HepG2 (cell line): ENCODE measurements around the gene ZFAND2B. TPM values are rescaled to one million over a fixed set of nuclear protein-coding genes. Genes with fewer than 3 reads are reported as not detected.
A peak's percentile ranks its signal among the peaks of the same experiment; 100 is the strongest.

Experiments
- CENPX ChIP-seq: sonication (generic); formaldehyde crosslinking; IDR thresholded peaks from 2 replicates; pipeline ENCODE4 v1.9.0; 2021; ENCODE audit warnings: mild to moderate bottlenecking, missing genetic modification reagents, moderate library complexity
- DZIP1 ChIP-seq: sonication (generic); formaldehyde crosslinking; IDR thresholded peaks from 2 replicates; pipeline ENCODE4 v1.5.0; 2020; ENCODE audit warnings: mild to moderate bottlenecking, missing genetic modification reagents
- FOXC1 ChIP-seq: sonication (generic); formaldehyde crosslinking; IDR thresholded peaks from 2 replicates; pipeline ENCODE4 v1.8.0; 2022; ENCODE audit warnings: mild to moderate bottlenecking, missing genetic modification reagents, borderline replicate concordance
- FOXM1 ChIP-seq: sonication (generic); formaldehyde crosslinking; IDR thresholded peaks from 2 replicates; pipeline ENCODE4 v1.5.0; 2020; ENCODE audit warnings: missing genetic modification reagents
- GABPB1 ChIP-seq: IDR thresholded peaks from 2 replicates; pipeline ENCODE4 v1.6.1; 2016; ENCODE audit warnings: mild to moderate bottlenecking, missing genetic modification reagents, moderate library complexity, missing compliant biosample characterization
- GLI4 ChIP-seq: sonication (generic); formaldehyde crosslinking; IDR thresholded peaks from 2 replicates; pipeline ENCODE4 v1.5.1; 2020; ENCODE audit warnings: missing genetic modification reagents, mild to moderate bottlenecking, moderate library complexity, borderline replicate concordance
- GTF3A ChIP-seq: sonication (generic); formaldehyde crosslinking; conservative IDR thresholded peaks from 2 replicates; pipeline ENCODE4 v1.4.0; 2020; ENCODE audit warnings: mild to moderate bottlenecking, missing genetic modification reagents
- HHEX ChIP-seq: IDR thresholded peaks from 2 replicates; pipeline ENCODE4 v1.6.1; 2016; ENCODE audit warnings: control low read depth
- KAT2B ChIP-seq: fragments of 150-350 bp; IDR thresholded peaks from 2 replicates; pipeline ENCODE4 v1.6.1; 2014; ENCODE audit warnings: low read depth, low read length, borderline replicate concordance
- NFE2 ChIP-seq: sonication (generic); formaldehyde crosslinking; IDR thresholded peaks from 2 replicates; pipeline ENCODE4 v1.4.0; 2020; ENCODE audit warnings: missing genetic modification reagents
- NFE2L2 ChIP-seq: fragments of 150-350 bp; IDR thresholded peaks from 2 replicates; pipeline ENCODE4 v1.6.1; 2014; ENCODE audit warnings: low read length
- REXO4 ChIP-seq: sonication (generic); formaldehyde crosslinking; IDR thresholded peaks from 2 replicates; pipeline ENCODE4 v1.8.0; 2022; ENCODE audit warnings: missing genetic modification reagents, mild to moderate bottlenecking, borderline replicate concordance
- SALL2 ChIP-seq: sonication (generic); formaldehyde crosslinking; IDR thresholded peaks from 2 replicates; pipeline ENCODE4 v1.8.1; 2023; ENCODE audit warnings: mild to moderate bottlenecking, missing genetic modification reagents, inconsistent platforms
- SSRP1 ChIP-seq: IDR thresholded peaks from 2 replicates; pipeline ENCODE4 v1.6.1; 2016; ENCODE audit warnings: control low read depth
- ZHX2 ChIP-seq, 2 experiments: sonication (generic) in 1 of 2; formaldehyde crosslinking in 1 of 2; IDR thresholded peaks; 2 replicates each; pipeline versions ENCODE4 v1.6.1 to v1.9.0; 2014 to 2022; ENCODE audit warnings: antibody characterized with exemption in 1 of 2, borderline replicate concordance in 1 of 2, inconsistent platforms in 1 of 2, low read depth in 1 of 2, missing genetic modification reagents in 1 of 2
- ZNF333 ChIP-seq: sonication (generic); formaldehyde crosslinking; IDR thresholded peaks from 2 replicates; pipeline ENCODE4 v1.4.0; 2020; ENCODE audit warnings: mild to moderate bottlenecking, missing genetic modification reagents, borderline replicate concordance
- ZNF335 ChIP-seq: sonication (generic); formaldehyde crosslinking; IDR thresholded peaks from 2 replicates; pipeline ENCODE4 v1.4.0; 2020; ENCODE audit warnings: missing genetic modification reagents
- ZNF496 ChIP-seq: sonication (generic); formaldehyde crosslinking; IDR thresholded peaks from 2 replicates; pipeline ENCODE4 v1.8.1; 2023; ENCODE audit warnings: mild to moderate bottlenecking, moderate library complexity, missing genetic modification reagents; ENCODE audit not compliant: insufficient replicate concordance
- ZNF660 ChIP-seq: sonication (generic); formaldehyde crosslinking; IDR thresholded peaks from 2 replicates; pipeline ENCODE4 v1.5.1; 2020; ENCODE audit warnings: mild to moderate bottlenecking, low read depth, missing genetic modification reagents, borderline replicate concordance
- ZNF670 ChIP-seq: sonication (generic); formaldehyde crosslinking; IDR thresholded peaks from 2 replicates; pipeline ENCODE4 v1.8.0; 2022; ENCODE audit warnings: mild to moderate bottlenecking, missing genetic modification reagents, borderline replicate concordance
- ZNF747 ChIP-seq: sonication (generic); formaldehyde crosslinking; IDR thresholded peaks from 2 replicates; pipeline ENCODE4 v1.8.1; 2023; ENCODE audit warnings: missing genetic modification reagents, mild to moderate bottlenecking, borderline replicate concordance
- ZNF792 ChIP-seq: IDR thresholded peaks from 2 replicates; pipeline ENCODE4 v1.6.1; 2016
- polyA plus RNA-seq, 8 experiments: library from polyadenylated mRNA; depleted of rRNA in 3 of 8; stranded (reverse) in 7 of 8; unstranded in 1 of 8; fragments of >200 nt; fragmentation: Illumina TruSeq in 4 of 8; extraction: Trizol in 4 of 8; gene quantifications; 2 replicates each; pipeline versions ENCODE4 v1.2.1 to v1.2.3, GENCODE V29; 2011 to 2016; ENCODE audit warnings: low read depth in 4 of 8, missing spikeins in 1 of 8, mixed read lengths in 1 of 8; ENCODE audit not compliant: insufficient read depth in 1 of 8
- total RNA-seq, 5 experiments: library from RNA; depleted of rRNA; stranded (reverse); fragments of >200 nt; fragmentation: Illumina TruSeq; extraction: Trizol; gene quantifications; 2 replicates each; pipeline ENCODE4 v1.2.3, GENCODE V29; 2016; ENCODE audit warnings: low read depth in 1 of 5

Gene ZFAND2B
- total and polyA plus RNA-seq, 2 of the 13 experiments (the other 11 are each of a cell fraction or from before 2014, with no cell fraction given): 53.3 to 115 TPM

- peak; percentile 93 for TF ChIP-seq ZNF747 (CRISPR knock-in tag)
- TF ChIP-seq ZHX2 (IDR thresholded peaks at IDR 0.05; ENCODE audit: low read depth): peak; percentile 92
- no peak for TF ChIP-seq ZHX2 (CRISPR knock-in tag; IDR thresholded peaks at IDR 0.05; ENCODE audit: borderline replicate concordance)
- TF ChIP-seq ZNF792 (CRISPR knock-in tag): peak; percentile 91
- peak; percentile 97 for TF ChIP-seq FOXC1
- TF ChIP-seq ZNF496 (CRISPR knock-in tag): no peak
- TF ChIP-seq ZNF335 (CRISPR knock-in tag): peak; percentile 80; the same call in 1 of the 2 replicates
- no peak for TF ChIP-seq NFE2L2
- no peak for TF ChIP-seq REXO4 (CRISPR knock-in tag)
- 0 out of 2 replicates have a peak, but pooled peaks have one; percentile 68 for TF ChIP-seq GLI4
- peak; percentile 95 for TF ChIP-seq SALL2 (CRISPR knock-in tag)
- peak; percentile 100 for TF ChIP-seq GABPB1 (CRISPR knock-in tag)
- peak; percentile 47; the same call in 1 of the 2 replicates for TF ChIP-seq ZNF333 (CRISPR knock-in tag)
- no peak for TF ChIP-seq CENPX (CRISPR knock-in tag)
- no peak for TF ChIP-seq KAT2B
- TF ChIP-seq FOXM1 (CRISPR knock-in tag): no peak
- no peak; the same call in 1 of the 2 replicates for TF ChIP-seq ZNF660 (CRISPR knock-in tag)
- peak; percentile 91 for TF ChIP-seq SSRP1
- TF ChIP-seq HHEX (CRISPR knock-in tag): no peak
- no peak for TF ChIP-seq NFE2 (CRISPR knock-in tag)
- 0 out of 2 replicates have a peak, but pooled peaks have one; percentile 71 for TF ChIP-seq DZIP1 (CRISPR knock-in tag)
- peak; percentile 60; the same call in 1 of the 2 replicates for TF ChIP-seq GTF3A (CRISPR knock-in tag)
- TF ChIP-seq ZNF670 (CRISPR knock-in tag): peak; percentile 97
Measured at GRCh38 chr2:219245148-219245898, 38.7 kb downstream of the ZFAND2B start, which contains the start of the genes GLB1L and STK16 (continued).
